ENCODE measurements around the gene MEDAG.

DNA sequence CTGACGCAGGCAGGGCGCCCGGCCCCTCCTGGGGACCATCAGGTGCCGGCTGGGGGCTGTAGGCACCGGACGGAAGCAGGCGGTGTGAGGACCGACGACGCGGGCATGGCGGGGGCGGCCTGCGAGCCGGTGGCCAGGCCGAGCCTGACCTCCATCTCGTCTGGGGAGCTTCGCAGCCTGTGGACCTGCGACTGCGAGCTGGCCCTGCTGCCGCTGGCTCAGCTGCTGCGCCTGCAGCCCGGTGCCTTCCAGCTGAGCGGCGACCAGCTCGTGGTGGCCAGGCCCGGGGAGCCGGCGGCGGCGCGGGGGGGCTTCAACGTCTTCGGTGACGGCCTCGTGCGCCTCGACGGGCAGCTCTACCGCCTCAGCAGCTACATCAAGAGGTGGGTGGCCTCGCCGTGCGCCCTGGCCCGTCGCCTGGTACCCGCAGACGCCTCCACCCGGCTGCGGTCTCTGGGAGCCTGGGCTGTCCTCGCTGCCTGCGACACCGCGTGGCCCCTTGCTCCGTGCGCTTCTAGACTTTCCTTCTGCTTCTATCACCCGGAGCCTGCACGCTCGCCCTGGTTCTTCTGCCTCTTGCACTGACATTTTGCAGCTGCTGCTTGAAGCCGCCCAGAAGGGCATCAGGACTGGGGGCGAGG is 460 bp downstream of the MEDAG start:
- TF ChIP-seq, protein P1, sequence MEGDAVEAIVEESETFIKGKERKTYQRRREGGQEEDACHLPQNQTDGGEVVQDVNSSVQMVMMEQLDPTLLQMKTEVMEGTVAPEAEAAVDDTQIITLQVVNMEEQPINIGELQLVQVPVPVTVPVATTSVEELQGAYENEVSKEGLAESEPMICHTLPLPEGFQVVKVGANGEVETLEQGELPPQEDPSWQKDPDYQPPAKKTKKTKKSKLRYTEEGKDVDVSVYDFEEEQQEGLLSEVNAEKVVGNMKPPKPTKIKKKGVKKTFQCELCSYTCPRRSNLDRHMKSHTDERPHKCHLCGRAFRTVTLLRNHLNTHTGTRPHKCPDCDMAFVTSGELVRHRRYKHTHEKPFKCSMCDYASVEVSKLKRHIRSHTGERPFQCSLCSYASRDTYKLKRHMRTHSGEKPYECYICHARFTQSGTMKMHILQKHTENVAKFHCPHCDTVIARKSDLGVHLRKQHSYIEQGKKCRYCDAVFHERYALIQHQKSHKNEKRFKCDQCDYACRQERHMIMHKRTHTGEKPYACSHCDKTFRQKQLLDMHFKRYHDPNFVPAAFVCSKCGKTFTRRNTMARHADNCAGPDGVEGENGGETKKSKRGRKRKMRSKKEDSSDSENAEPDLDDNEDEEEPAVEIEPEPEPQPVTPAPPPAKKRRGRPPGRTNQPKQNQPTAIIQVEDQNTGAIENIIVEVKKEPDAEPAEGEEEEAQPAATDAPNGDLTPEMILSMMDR (IDR thresholded peaks at IDR 0.05; ENCODE audit: insufficient read depth, low read length) = no peak
- no peak for TF ChIP-seq SPI1 (IDR thresholded peaks at IDR 0.05; ENCODE audit: borderline replicate concordance, low read depth)

Data from HL-60 (cell line).